Lower leg skin (tissue), 3 donors: ENCODE data around the gene MBD6.

Source experiments
- POLR2A ChIP-seq, 2 donors: fragments of 450-650 bp; IDR thresholded peaks; one replicate each; pipeline ENCODE4 v1.6.1; 2016 to 2017; ENCODE audit warnings: antibody characterized with exemption in 2 of 2, mild to moderate bottlenecking in 1 of 2, moderate library complexity in 1 of 2
- TF ChIP-seq, protein P1 (sequence below), 3 donors: fragments of 450-650 bp; IDR thresholded peaks; one replicate each; pipeline ENCODE4 v1.5.1; 2016; ENCODE audit warnings: antibody characterized with exemption in 3 of 3, mild to moderate bottlenecking in 3 of 3, moderate library complexity in 2 of 3

DNA sequence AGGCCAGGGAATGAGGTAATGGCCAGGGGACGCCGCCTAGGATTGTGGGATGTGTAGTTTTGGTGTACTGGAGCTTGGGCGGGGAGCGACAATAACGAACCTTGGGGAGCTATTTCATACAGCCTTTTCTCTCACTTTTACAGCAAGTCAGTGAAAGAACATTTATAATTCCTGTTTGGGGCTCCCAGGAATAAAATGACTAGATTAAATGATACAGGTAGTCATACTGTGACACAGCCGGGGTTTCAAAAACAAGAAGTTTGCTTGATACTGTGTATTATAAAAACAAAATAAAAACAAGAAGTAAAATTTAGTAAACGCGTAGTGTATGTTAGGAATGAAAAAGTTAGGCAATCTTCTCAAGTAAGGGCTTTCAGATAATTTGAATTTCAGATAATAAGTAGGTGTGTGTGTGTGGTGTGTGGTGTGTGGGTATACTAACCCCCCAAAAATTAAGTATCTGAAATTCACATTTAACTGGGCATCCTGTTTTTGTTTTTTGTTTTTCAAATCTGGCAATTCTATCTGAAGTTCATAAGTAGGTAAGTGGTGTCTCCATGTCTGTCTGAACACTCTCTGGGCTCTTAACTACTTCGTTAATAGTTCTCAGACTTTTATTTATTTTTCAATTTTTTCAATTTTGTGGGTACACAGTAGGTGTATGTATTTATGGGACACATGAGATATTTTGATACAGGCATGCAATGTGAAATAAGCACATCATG is 24.8 kb downstream of the MBD6 start:
- TF ChIP-seq, protein P1, sequence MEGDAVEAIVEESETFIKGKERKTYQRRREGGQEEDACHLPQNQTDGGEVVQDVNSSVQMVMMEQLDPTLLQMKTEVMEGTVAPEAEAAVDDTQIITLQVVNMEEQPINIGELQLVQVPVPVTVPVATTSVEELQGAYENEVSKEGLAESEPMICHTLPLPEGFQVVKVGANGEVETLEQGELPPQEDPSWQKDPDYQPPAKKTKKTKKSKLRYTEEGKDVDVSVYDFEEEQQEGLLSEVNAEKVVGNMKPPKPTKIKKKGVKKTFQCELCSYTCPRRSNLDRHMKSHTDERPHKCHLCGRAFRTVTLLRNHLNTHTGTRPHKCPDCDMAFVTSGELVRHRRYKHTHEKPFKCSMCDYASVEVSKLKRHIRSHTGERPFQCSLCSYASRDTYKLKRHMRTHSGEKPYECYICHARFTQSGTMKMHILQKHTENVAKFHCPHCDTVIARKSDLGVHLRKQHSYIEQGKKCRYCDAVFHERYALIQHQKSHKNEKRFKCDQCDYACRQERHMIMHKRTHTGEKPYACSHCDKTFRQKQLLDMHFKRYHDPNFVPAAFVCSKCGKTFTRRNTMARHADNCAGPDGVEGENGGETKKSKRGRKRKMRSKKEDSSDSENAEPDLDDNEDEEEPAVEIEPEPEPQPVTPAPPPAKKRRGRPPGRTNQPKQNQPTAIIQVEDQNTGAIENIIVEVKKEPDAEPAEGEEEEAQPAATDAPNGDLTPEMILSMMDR (IDR thresholded peaks at IDR 0.05): no peak
- no peak for TF ChIP-seq POLR2A (IDR thresholded peaks at IDR 0.05)
